ENCODE measurements around the gene CLDN24.

CLDN24 gene

DNA sequence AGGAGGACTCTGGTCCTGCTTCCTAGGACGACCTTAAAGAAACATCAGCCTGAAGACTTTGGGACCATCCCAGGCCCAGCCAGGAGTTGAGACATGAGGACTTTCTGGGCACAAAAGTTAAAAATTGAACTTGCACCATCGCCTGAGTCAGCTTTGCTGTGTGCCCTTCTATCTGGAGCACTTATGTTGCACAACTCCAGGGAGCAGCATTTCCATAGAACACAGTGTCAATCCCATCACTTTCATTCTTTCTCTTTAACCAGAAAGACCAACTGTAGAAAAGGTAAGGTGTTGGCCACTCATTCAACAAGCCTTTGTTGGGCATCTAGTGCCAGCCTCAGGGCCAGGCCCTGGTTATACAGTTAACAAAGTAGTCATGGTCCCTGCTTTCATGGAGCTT is 8.6 kb upstream of the CLDN24 start:
- no peak for TF ChIP-seq SPI1 (IDR thresholded peaks at IDR 0.05; ENCODE audit: borderline replicate concordance, low read depth)
- TF ChIP-seq, protein P1, sequence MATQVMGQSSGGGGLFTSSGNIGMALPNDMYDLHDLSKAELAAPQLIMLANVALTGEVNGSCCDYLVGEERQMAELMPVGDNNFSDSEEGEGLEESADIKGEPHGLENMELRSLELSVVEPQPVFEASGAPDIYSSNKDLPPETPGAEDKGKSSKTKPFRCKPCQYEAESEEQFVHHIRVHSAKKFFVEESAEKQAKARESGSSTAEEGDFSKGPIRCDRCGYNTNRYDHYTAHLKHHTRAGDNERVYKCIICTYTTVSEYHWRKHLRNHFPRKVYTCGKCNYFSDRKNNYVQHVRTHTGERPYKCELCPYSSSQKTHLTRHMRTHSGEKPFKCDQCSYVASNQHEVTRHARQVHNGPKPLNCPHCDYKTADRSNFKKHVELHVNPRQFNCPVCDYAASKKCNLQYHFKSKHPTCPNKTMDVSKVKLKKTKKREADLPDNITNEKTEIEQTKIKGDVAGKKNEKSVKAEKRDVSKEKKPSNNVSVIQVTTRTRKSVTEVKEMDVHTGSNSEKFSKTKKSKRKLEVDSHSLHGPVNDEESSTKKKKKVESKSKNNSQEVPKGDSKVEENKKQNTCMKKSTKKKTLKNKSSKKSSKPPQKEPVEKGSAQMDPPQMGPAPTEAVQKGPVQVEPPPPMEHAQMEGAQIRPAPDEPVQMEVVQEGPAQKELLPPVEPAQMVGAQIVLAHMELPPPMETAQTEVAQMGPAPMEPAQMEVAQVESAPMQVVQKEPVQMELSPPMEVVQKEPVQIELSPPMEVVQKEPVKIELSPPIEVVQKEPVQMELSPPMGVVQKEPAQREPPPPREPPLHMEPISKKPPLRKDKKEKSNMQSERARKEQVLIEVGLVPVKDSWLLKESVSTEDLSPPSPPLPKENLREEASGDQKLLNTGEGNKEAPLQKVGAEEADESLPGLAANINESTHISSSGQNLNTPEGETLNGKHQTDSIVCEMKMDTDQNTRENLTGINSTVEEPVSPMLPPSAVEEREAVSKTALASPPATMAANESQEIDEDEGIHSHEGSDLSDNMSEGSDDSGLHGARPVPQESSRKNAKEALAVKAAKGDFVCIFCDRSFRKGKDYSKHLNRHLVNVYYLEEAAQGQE (IDR thresholded peaks at IDR 0.05; ENCODE audit: insufficient replicate concordance, low read depth) = no peak
- no peak for TF ChIP-seq POLR2AphosphoS5 (IDR thresholded peaks at IDR 0.05; ENCODE audit: low read depth)
- TF ChIP-seq GABPA (IDR thresholded peaks at IDR 0.05; ENCODE audit: low read depth) = no peak
- TF ChIP-seq, protein P2, sequence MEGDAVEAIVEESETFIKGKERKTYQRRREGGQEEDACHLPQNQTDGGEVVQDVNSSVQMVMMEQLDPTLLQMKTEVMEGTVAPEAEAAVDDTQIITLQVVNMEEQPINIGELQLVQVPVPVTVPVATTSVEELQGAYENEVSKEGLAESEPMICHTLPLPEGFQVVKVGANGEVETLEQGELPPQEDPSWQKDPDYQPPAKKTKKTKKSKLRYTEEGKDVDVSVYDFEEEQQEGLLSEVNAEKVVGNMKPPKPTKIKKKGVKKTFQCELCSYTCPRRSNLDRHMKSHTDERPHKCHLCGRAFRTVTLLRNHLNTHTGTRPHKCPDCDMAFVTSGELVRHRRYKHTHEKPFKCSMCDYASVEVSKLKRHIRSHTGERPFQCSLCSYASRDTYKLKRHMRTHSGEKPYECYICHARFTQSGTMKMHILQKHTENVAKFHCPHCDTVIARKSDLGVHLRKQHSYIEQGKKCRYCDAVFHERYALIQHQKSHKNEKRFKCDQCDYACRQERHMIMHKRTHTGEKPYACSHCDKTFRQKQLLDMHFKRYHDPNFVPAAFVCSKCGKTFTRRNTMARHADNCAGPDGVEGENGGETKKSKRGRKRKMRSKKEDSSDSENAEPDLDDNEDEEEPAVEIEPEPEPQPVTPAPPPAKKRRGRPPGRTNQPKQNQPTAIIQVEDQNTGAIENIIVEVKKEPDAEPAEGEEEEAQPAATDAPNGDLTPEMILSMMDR (IDR thresholded peaks at IDR 0.05; ENCODE audit: insufficient read depth, low read length) = no peak
- H3K4me3 ChIP-seq (replicated peaks; ENCODE audit: insufficient read depth, low read length) = no peak overlapping the region
- no peaks in the 10 kb centered on the region for H3K27me3 ChIP-seq (ENCODE audit: insufficient read depth, poor library complexity, severe bottlenecking)
- H3K27ac ChIP-seq (replicated peaks) = no peak overlapping the region
- no peak for DNase-seq (ENCODE audit: low read depth in 1 of 2, low spot score in 1 of 2)

DNA sequence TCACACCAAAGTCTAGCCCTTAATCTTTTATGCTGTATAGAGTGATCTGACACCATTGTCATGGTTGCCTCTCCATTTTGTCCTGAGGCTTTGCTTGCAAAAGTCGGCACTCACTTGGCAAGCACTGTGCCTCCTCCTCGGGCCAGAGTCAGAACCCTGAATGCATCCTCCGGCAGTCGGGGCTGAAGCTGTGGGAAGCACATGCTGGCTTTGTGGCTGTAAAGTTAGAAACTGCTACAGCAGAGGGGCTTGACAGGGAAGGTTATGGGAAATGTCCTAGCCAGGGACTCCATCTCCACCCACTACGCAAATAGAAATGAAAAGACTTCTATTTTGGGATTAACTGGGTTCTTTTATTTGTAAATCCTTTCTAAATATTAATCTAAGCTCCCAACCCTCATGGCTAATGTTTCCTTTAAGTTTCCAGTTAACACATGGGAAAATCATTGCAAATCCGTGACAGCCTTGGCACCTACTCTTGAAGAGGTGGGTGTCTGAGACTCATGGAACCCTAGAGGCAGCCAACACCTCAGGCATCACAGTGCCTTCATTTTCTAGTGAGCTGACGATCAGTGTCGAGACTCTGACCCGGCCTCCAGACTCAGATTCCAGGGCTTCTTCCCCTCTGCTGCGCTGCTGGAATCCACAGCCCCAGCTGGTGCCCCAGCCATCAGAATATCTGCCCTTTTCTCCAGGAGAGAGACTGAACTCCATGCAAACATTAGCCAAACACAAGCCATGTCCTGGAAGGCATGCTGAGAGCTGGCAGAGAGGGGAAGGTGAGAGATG is 7.9 kb upstream of the CLDN24 start:
- TF ChIP-seq POLR2AphosphoS5 (IDR thresholded peaks at IDR 0.05; ENCODE audit: low read depth) (no peak), SPI1 (IDR thresholded peaks at IDR 0.05; ENCODE audit: borderline replicate concordance, low read depth) (no peak), GABPA (IDR thresholded peaks at IDR 0.05; ENCODE audit: low read depth) (no peak)
- TF ChIP-seq, protein P1 (IDR thresholded peaks at IDR 0.05; ENCODE audit: insufficient replicate concordance, low read depth) = no peak
- TF ChIP-seq, protein P2 (IDR thresholded peaks at IDR 0.05; ENCODE audit: insufficient read depth, low read length) = no peak
- Histone ChIP-seq H3K4me3 (replicated peaks; ENCODE audit: insufficient read depth, low read length) (no peak overlapping the region), H3K27ac (replicated peaks) (no peak overlapping the region), H3K27me3 (ENCODE audit: insufficient read depth, poor library complexity, severe bottlenecking) (no peaks in the 10 kb centered on the region)
- DNase-seq (ENCODE audit: low read depth in 1 of 2, low spot score in 1 of 2) = no peak

DNA sequence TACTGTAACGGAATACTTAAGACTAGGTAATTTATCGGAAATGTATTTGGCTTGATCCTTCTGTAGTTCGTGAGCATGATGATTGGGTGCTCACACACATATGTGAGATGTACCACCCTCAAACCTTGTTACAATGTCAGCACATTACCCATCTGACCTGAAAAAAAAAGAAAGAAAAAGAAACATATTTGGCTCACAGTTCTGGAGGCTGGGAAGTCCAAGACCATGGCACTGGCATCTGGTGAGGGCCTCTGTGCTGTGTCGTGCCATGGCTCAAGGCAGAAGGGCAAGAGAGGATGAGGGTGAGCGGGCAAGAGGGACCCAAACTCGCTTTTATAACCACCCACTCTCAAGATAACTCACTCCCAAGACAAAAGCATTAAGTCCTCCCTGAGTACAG is 7.0 kb upstream of the CLDN24 start:
- H3K27me3 ChIP-seq (ENCODE audit: insufficient read depth, poor library complexity, severe bottlenecking) = no peaks in the 10 kb centered on the region
- no peak for DNase-seq (ENCODE audit: low read depth in 1 of 2, low spot score in 1 of 2)
- no peak overlapping the region for H3K4me3 ChIP-seq (replicated peaks; ENCODE audit: insufficient read depth, low read length)
- no peak overlapping the region for H3K27ac ChIP-seq (replicated peaks)
- TF ChIP-seq, protein P1 (IDR thresholded peaks at IDR 0.05; ENCODE audit: insufficient replicate concordance, low read depth) = no peak
- no peak for TF ChIP-seq SPI1 (IDR thresholded peaks at IDR 0.05; ENCODE audit: borderline replicate concordance, low read depth)
- TF ChIP-seq, protein P2 (IDR thresholded peaks at IDR 0.05; ENCODE audit: insufficient read depth, low read length) = no peak
- no peak for TF ChIP-seq GABPA (IDR thresholded peaks at IDR 0.05; ENCODE audit: low read depth)
- TF ChIP-seq POLR2AphosphoS5 (IDR thresholded peaks at IDR 0.05; ENCODE audit: low read depth) = no peak
